ENCODE results near the gene ARPC5L. TPM values are rescaled to one million over a fixed set of nuclear protein-coding genes. Genes with fewer than 3 reads are reported as not detected.

Gene ARPC5L
- total RNA-seq, 1 experiment from 2014 or later, result 73.9 TPM

GRCh38 chr9:124878021-124878420, 16.1 kb downstream of the ARPC5L start:
- Histone ChIP-seq H3K4me1 (ENCODE audit: insufficient read depth, low read length, poor library complexity, severe bottlenecking) (peaks cover 1% of the 10 kb centered on the region), H3K9me3 (ENCODE audit: low read depth, low read length, poor library complexity, severe bottlenecking) (no peaks in the 10 kb centered on the region), H3K27ac (ENCODE audit: low read depth, low read length, poor library complexity, severe bottlenecking) (no peak overlapping the region), H3K36me3 (ENCODE audit: insufficient read depth, low read length, poor library complexity, severe bottlenecking) (peaks cover 67% of the 10 kb centered on the region), H3K27me3 (replicated peaks; ENCODE audit: insufficient read depth, low read depth, low read length, poor library complexity) (no peaks in the 10 kb centered on the region), H3K4me3 (ENCODE audit: low read depth, low read length, poor library complexity, severe bottlenecking) (no peak overlapping the region)
- intact Hi-C loops (cut with micrococcal nuclease; ENCODE audit: unreplicated experiment), result no loop called here
- BruUV-seq (replicated peaks), result no TSS peak
- POLR2A ChIA-PET (ENCODE audit: low non-redundant PET), result interaction anchor here (0.5 kb wide), 1 partner anchor 23 kb away, joined by 5 read pairs; no protein-coding TSS in a partner anchor
- no peak for DNase-seq (ENCODE audit: low spot score)
- TF ChIP-seq EZH2 (IDR thresholded peaks at IDR 0.05; ENCODE audit: borderline replicate concordance, low read depth, low read length, poor library complexity, severe bottlenecking), result no peak
- TF ChIP-seq, protein P1, sequence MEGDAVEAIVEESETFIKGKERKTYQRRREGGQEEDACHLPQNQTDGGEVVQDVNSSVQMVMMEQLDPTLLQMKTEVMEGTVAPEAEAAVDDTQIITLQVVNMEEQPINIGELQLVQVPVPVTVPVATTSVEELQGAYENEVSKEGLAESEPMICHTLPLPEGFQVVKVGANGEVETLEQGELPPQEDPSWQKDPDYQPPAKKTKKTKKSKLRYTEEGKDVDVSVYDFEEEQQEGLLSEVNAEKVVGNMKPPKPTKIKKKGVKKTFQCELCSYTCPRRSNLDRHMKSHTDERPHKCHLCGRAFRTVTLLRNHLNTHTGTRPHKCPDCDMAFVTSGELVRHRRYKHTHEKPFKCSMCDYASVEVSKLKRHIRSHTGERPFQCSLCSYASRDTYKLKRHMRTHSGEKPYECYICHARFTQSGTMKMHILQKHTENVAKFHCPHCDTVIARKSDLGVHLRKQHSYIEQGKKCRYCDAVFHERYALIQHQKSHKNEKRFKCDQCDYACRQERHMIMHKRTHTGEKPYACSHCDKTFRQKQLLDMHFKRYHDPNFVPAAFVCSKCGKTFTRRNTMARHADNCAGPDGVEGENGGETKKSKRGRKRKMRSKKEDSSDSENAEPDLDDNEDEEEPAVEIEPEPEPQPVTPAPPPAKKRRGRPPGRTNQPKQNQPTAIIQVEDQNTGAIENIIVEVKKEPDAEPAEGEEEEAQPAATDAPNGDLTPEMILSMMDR (conservative IDR thresholded peaks at IDR 0.05; ENCODE audit: low read depth, low read length), result no peak
- CTCF ChIA-PET, result interaction anchor here (1.1 kb wide), 1 partner anchor 8 kb away, joined by 3 read pairs; no protein-coding TSS in a partner anchor

GRCh38 chr9:124878518-124878917, 16.6 kb downstream of the ARPC5L start:
- H3K36me3 ChIP-seq (ENCODE audit: insufficient read depth, low read length, poor library complexity, severe bottlenecking), result peaks cover 62% of the 10 kb centered on the region
- no TSS peak for BruUV-seq (replicated peaks)
- CTCF ChIA-PET, result interaction anchor here (1.1 kb wide), 1 partner anchor 8 kb away, joined by 3 read pairs; no protein-coding TSS in a partner anchor
- no peak for DNase-seq (ENCODE audit: low spot score)
- no peaks in the 10 kb centered on the region for H3K27me3 ChIP-seq (replicated peaks; ENCODE audit: insufficient read depth, low read depth, low read length, poor library complexity)
- TF ChIP-seq EZH2 (IDR thresholded peaks at IDR 0.05; ENCODE audit: borderline replicate concordance, low read depth, low read length, poor library complexity, severe bottlenecking), result no peak
- TF ChIP-seq, protein P1 (conservative IDR thresholded peaks at IDR 0.05; ENCODE audit: low read depth, low read length), result no peak
- no peak overlapping the region for H3K4me3 ChIP-seq (ENCODE audit: low read depth, low read length, poor library complexity, severe bottlenecking)
- intact Hi-C loops (cut with micrococcal nuclease; ENCODE audit: unreplicated experiment), result no loop called here
- no peaks in the 10 kb centered on the region for H3K4me1 ChIP-seq (ENCODE audit: insufficient read depth, low read length, poor library complexity, severe bottlenecking)
- H3K27ac ChIP-seq (ENCODE audit: low read depth, low read length, poor library complexity, severe bottlenecking), result peak overlapping the region; percentile 26
- H3K9me3 ChIP-seq (ENCODE audit: low read depth, low read length, poor library complexity, severe bottlenecking), result no peaks in the 10 kb centered on the region
- POLR2A ChIA-PET (ENCODE audit: low non-redundant PET), result no interaction called here

GRCh38 chr9:124879226-124879625, 17.3 kb downstream of the ARPC5L start:
- DNase-seq (ENCODE audit: low spot score), result no peak
- Histone ChIP-seq H3K4me1 (ENCODE audit: insufficient read depth, low read length, poor library complexity, severe bottlenecking) (no peaks in the 10 kb centered on the region), H3K4me3 (ENCODE audit: low read depth, low read length, poor library complexity, severe bottlenecking) (no peak overlapping the region), H3K36me3 (ENCODE audit: insufficient read depth, low read length, poor library complexity, severe bottlenecking) (peaks cover 56% of the 10 kb centered on the region), H3K9me3 (ENCODE audit: low read depth, low read length, poor library complexity, severe bottlenecking) (no peaks in the 10 kb centered on the region), H3K27ac (ENCODE audit: low read depth, low read length, poor library complexity, severe bottlenecking) (no peak overlapping the region), H3K27me3 (replicated peaks; ENCODE audit: insufficient read depth, low read depth, low read length, poor library complexity) (no peaks in the 10 kb centered on the region)
- intact Hi-C loops (cut with micrococcal nuclease; ENCODE audit: unreplicated experiment), result no loop called here
- no peak for TF ChIP-seq EZH2 (IDR thresholded peaks at IDR 0.05; ENCODE audit: borderline replicate concordance, low read depth, low read length, poor library complexity, severe bottlenecking)
- TF ChIP-seq, protein P1 (conservative IDR thresholded peaks at IDR 0.05; ENCODE audit: low read depth, low read length), result no peak
- ChIA-PET CTCF (no interaction called here), POLR2A (ENCODE audit: low non-redundant PET) (no interaction called here)
- BruUV-seq (replicated peaks), result TSS peak; percentile 55
